Ishikawa (cell line): Measurements from ENCODE around the gene FAM13B.

Experiments used
- CEBPB ChIP-seq: IDR thresholded peaks from 2 replicates; pipeline ENCODE4 v1.6.1; 2012
- CREB1 ChIP-seq: IDR thresholded peaks from 2 replicates; pipeline ENCODE4 v1.6.1; 2012; ENCODE audit warnings: low read depth
- EGR1 ChIP-seq: IDR thresholded peaks from 2 replicates; pipeline ENCODE4 v1.6.1; 2012
- EP300 ChIP-seq: IDR thresholded peaks from 2 replicates; pipeline ENCODE4 v1.6.1; 2012; ENCODE audit warnings: borderline replicate concordance
- RAD21 ChIP-seq: IDR thresholded peaks from 2 replicates; pipeline ENCODE4 v1.6.1; 2012; ENCODE audit warnings: low read depth
- TAF1 ChIP-seq: IDR thresholded peaks from 2 replicates; pipeline ENCODE4 v1.6.1; 2012; ENCODE audit warnings: low read depth, mild to moderate bottlenecking
- TCF12 ChIP-seq: IDR thresholded peaks from 2 replicates; pipeline ENCODE4 v1.6.1; 2012; ENCODE audit warnings: low read depth
- TEAD4 ChIP-seq: IDR thresholded peaks from 2 replicates; pipeline ENCODE4 v1.6.1; 2012
- YY1 ChIP-seq: IDR thresholded peaks from 2 replicates; pipeline ENCODE4 v1.6.1; 2012; ENCODE audit warnings: low read depth
- TF ChIP-seq, protein P1 (sequence below): IDR thresholded peaks from 2 replicates; pipeline ENCODE4 v1.6.1; 2012
- TF ChIP-seq, protein P2 (sequence below): IDR thresholded peaks from 2 replicates; pipeline ENCODE4 v1.6.1; 2012
- TF ChIP-seq, protein P3 (sequence below): IDR thresholded peaks from 2 replicates; pipeline ENCODE4 v1.6.1; 2012; ENCODE audit warnings: low read depth, mild to moderate bottlenecking

DNA sequence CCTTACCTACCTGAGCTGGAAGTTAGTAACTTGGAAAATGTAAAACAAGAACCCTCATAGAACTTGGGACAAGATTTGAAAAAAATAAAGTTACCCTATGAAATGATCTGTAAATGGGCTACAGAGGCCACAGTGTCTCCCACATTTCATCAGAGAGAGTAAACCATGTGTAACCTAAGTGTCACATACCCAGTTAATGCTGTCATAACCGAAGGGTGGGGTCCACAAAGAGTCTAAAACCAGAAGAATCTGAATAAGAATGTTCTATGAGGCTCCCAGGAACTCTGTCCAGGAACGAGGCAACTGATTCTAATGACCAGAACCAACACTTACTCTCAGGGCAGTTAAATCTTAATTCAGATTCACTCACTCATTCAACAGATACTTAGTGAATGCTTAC is 1.0 kb upstream of the FAM13B start:
- TF ChIP-seq, protein P1, sequence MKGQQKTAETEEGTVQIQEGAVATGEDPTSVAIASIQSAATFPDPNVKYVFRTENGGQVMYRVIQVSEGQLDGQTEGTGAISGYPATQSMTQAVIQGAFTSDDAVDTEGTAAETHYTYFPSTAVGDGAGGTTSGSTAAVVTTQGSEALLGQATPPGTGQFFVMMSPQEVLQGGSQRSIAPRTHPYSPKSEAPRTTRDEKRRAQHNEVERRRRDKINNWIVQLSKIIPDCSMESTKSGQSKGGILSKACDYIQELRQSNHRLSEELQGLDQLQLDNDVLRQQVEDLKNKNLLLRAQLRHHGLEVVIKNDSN, result no peak
- TF ChIP-seq, protein P2, sequence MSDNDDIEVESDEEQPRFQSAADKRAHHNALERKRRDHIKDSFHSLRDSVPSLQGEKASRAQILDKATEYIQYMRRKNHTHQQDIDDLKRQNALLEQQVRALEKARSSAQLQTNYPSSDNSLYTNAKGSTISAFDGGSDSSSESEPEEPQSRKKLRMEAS, result no peak
- TF ChIP-seq TCF12 (no peak), EP300 (no peak), EGR1 (no peak), RAD21 (no peak), TAF1 (no peak), TEAD4 (no peak), CREB1 (no peak), YY1 (no peak), CEBPB (no peak)
- TF ChIP-seq, protein P3, sequence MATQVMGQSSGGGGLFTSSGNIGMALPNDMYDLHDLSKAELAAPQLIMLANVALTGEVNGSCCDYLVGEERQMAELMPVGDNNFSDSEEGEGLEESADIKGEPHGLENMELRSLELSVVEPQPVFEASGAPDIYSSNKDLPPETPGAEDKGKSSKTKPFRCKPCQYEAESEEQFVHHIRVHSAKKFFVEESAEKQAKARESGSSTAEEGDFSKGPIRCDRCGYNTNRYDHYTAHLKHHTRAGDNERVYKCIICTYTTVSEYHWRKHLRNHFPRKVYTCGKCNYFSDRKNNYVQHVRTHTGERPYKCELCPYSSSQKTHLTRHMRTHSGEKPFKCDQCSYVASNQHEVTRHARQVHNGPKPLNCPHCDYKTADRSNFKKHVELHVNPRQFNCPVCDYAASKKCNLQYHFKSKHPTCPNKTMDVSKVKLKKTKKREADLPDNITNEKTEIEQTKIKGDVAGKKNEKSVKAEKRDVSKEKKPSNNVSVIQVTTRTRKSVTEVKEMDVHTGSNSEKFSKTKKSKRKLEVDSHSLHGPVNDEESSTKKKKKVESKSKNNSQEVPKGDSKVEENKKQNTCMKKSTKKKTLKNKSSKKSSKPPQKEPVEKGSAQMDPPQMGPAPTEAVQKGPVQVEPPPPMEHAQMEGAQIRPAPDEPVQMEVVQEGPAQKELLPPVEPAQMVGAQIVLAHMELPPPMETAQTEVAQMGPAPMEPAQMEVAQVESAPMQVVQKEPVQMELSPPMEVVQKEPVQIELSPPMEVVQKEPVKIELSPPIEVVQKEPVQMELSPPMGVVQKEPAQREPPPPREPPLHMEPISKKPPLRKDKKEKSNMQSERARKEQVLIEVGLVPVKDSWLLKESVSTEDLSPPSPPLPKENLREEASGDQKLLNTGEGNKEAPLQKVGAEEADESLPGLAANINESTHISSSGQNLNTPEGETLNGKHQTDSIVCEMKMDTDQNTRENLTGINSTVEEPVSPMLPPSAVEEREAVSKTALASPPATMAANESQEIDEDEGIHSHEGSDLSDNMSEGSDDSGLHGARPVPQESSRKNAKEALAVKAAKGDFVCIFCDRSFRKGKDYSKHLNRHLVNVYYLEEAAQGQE, result no peak
